Measurements from ENCODE around the gene STYXL1. TPM values are rescaled to one million over a fixed set of nuclear protein-coding genes. Genes with fewer than 3 reads are reported as not detected.
"Not testable (repeated sequence)": the region's sequence is repeated elsewhere in the genome, so short reads cannot be mapped to it uniquely, and the experiment has no call there.

The STYXL1 gene
- total RNA-seq, 4 donors from 2014 or later: 33.4 to 63.9 (median 42.2) TPM

- no peak overlapping the region for H3K4me3 ChIP-seq (ENCODE audit: low read depth, poor library complexity, severe bottlenecking)
- intact Hi-C loops (cut with DNase I; ENCODE audit: low total_unique reads): no loop called here
- WGBS, 2 donors: 44 to 53% methylated on average over 4 of the region's 4 CpGs
- peak in 1 of 2 donors; percentile 30 for DNase-seq (ENCODE audit: low spot score in 2 of 2)
- TF ChIP-seq CTCF (IDR thresholded peaks at IDR 0.05) (no peak), POLR2A (IDR thresholded peaks at IDR 0.05) (no peak)
Measured at GRCh38 chr7:76023002-76023401, 24.8 kb downstream of the STYXL1 start.

- intact Hi-C loops (cut with DNase I; ENCODE audit: low total_unique reads): no loop called here
- DNase-seq (ENCODE audit: low spot score in 2 of 2): no peak
- WGBS, 2 donors: 94 to 97% methylated on average over 7 of the region's 7 CpGs
- no peak overlapping the region for H3K4me3 ChIP-seq (ENCODE audit: low read depth, poor library complexity, severe bottlenecking)
- no peak for TF ChIP-seq POLR2A (IDR thresholded peaks at IDR 0.05)
- TF ChIP-seq CTCF (IDR thresholded peaks at IDR 0.05): no peak
Measured at GRCh38 chr7:76022026-76022780, 25.6 kb downstream of the STYXL1 start.

- peak in 1 of 3 donors; percentile 80 for TF ChIP-seq CTCF (IDR thresholded peaks at IDR 0.05)
- no peak for TF ChIP-seq POLR2A (IDR thresholded peaks at IDR 0.05)
- 29 to 45% methylated on average over 4 to 6 of the region's 6 CpGs for WGBS, 2 donors
- peak; percentile 48 to 95 for DNase-seq (ENCODE audit: low spot score in 2 of 2)
- no peak overlapping the region for H3K4me3 ChIP-seq (ENCODE audit: low read depth, poor library complexity, severe bottlenecking)
- intact Hi-C loops (cut with DNase I; ENCODE audit: low total_unique reads): no loop called here
Measured at GRCh38 chr7:76020031-76020714, 27.6 kb downstream of the STYXL1 start.

- not testable (repeated sequence) for H3K4me3 ChIP-seq (ENCODE audit: low read depth, poor library complexity, severe bottlenecking); DNase-seq (ENCODE audit: low spot score in 2 of 2)
- intact Hi-C loops (cut with DNase I; ENCODE audit: low total_unique reads): loop anchor here (5.0 kb wide), 1 partner anchor 151 kb away; no protein-coding TSS in a partner anchor
- 98 to 99% methylated on average over 4 of the region's 4 CpGs for WGBS, 2 donors
Measured at GRCh38 chr7:76018520-76018919, 29.3 kb downstream of the STYXL1 start.

GRCh38 chr7:76016191-76016947 lies 31.4 kb downstream of the STYXL1 start:
- TF ChIP-seq CTCF (IDR thresholded peaks at IDR 0.05) (no peak), POLR2A (IDR thresholded peaks at IDR 0.05) (no peak)
- DNase-seq (ENCODE audit: low spot score in 2 of 2): no peak
- WGBS, 2 donors: 89 to 92% methylated on average over 13 of the region's 13 CpGs
- intact Hi-C loops (cut with DNase I; ENCODE audit: low total_unique reads): loop anchor here (5.0 kb wide), 1 partner anchor 149 kb away; no protein-coding TSS in a partner anchor
- H3K4me3 ChIP-seq (ENCODE audit: low read depth, poor library complexity, severe bottlenecking): no peak overlapping the region

- intact Hi-C loops (cut with DNase I; ENCODE audit: low total_unique reads): no loop called here
- no peak for DNase-seq (ENCODE audit: low spot score in 2 of 2)
- 51 to 60% methylated on average over 8 of the region's 8 CpGs for WGBS, 2 donors
- no peak overlapping the region for H3K4me3 ChIP-seq (ENCODE audit: low read depth, poor library complexity, severe bottlenecking)
- no peak for TF ChIP-seq POLR2A (IDR thresholded peaks at IDR 0.05)
- no peak for TF ChIP-seq CTCF (IDR thresholded peaks at IDR 0.05)
Measured at GRCh38 chr7:76011442-76011861, 36.3 kb downstream of the STYXL1 start.
